Gastrocnemius medialis (tissue), 4 donors: Measurements from ENCODE around the gene SPATA2. TPM values are rescaled to one million over a fixed set of nuclear protein-coding genes. Genes with fewer than 3 reads are reported as not detected.

Source experiments
- ATAC-seq, 2 donors: fragments of 150-250 bp; one replicate each; pipeline ENCODE4 v1.9.1; 2016
- DNase-seq, 2 donors: peaks; one replicate each; pipeline ENCODE4 v3.0.0-alpha.2; 2019
- H3K27ac ChIP-seq, 4 donors: fragments of 200-600 bp; sonication (generic); 1 replicate in 1 of 4; 2 replicates in 3 of 4; pipeline ENCODE4 v1.5.1; 2016 to 2018; ENCODE audit warnings: mild to moderate bottlenecking in 2 of 4, moderate library complexity in 1 of 4
- H3K27me3 ChIP-seq, 3 donors: fragments of 200-600 bp; sonication (generic) in 2 of 3; 1 replicate in 1 of 3; 2 replicates in 2 of 3; pipeline versions ENCODE4 v1.5.1 to v1.6.0; 2016 to 2019; ENCODE audit warnings: mild to moderate bottlenecking in 1 of 3, moderate library complexity in 1 of 3
- H3K36me3 ChIP-seq, 2 donors: fragments of 200-600 bp; sonication (generic) in 1 of 2; one replicate each; pipeline ENCODE4 v1.5.1; 2017 to 2018
- H3K4me1 ChIP-seq, 2 donors: fragments of 200-600 bp; sonication (generic) in 1 of 2; one replicate each; pipeline ENCODE4 v1.5.1; 2016 to 2017; ENCODE audit warnings: mild to moderate bottlenecking in 2 of 2
- H3K4me3 ChIP-seq, 4 donors: fragments of 200-600 bp; sonication (generic) in 3 of 4; 1 replicate in 1 of 4; 2 replicates in 3 of 4; pipeline ENCODE4 v1.5.1; 2016 to 2019; ENCODE audit warnings: mild to moderate bottlenecking in 2 of 4
- H3K9me3 ChIP-seq, 3 donors: fragments of 200-600 bp; sonication (generic) in 2 of 3; 1 replicate in 1 of 3; 2 replicates in 2 of 3; pipeline ENCODE4 v1.5.1; 2016 to 2019
- CTCF ChIP-seq, 5 experiments: fragments of 450-650 bp in 3 of 5; fragments of 200-600 bp in 2 of 5; sonication (generic) in 2 of 5; IDR thresholded peaks in 4 of 5; conservative IDR thresholded peaks in 1 of 5; 1 replicate in 4 of 5; 2 replicates in 1 of 5; pipeline ENCODE4 v1.5.1; 2016 to 2019; ENCODE audit warnings: antibody characterized with exemption in 5 of 5, mild to moderate bottlenecking in 3 of 5, moderate library complexity in 3 of 5
- POLR2A ChIP-seq, 2 donors: fragments of 450-650 bp; IDR thresholded peaks; one replicate each; pipeline ENCODE4 v1.6.1; 2017; ENCODE audit warnings: antibody characterized with exemption in 2 of 2, mild to moderate bottlenecking in 2 of 2, moderate library complexity in 2 of 2
- in situ Hi-C, 4 donors: fragments of 200-750 bp; cut with MboI; loops; one replicate each; pipeline versions ENCODE4 v1.15.0 to v1.8.0; 2017; ENCODE audit warnings: low sequenced_read_pairs in 4 of 4
- intact Hi-C: fragments of 100-400 bp; cut with DNase I; formaldehyde crosslinking; loops from one replicate; pipeline ENCODE4 v1.15.1; 2023; ENCODE audit warnings: low total_unique reads
- total RNA-seq, 4 donors: library from RNA; depleted of rRNA; stranded (reverse); fragments of >200 nt; gene quantifications; one replicate each; pipeline versions ENCODE4 v1.1.0 to v1.2.3, GENCODE V29; 2016

SPATA2 gene
- total RNA-seq, 4 donors from 2014 or later = 7.7 to 10.7 (median 9.7) TPM

DNA sequence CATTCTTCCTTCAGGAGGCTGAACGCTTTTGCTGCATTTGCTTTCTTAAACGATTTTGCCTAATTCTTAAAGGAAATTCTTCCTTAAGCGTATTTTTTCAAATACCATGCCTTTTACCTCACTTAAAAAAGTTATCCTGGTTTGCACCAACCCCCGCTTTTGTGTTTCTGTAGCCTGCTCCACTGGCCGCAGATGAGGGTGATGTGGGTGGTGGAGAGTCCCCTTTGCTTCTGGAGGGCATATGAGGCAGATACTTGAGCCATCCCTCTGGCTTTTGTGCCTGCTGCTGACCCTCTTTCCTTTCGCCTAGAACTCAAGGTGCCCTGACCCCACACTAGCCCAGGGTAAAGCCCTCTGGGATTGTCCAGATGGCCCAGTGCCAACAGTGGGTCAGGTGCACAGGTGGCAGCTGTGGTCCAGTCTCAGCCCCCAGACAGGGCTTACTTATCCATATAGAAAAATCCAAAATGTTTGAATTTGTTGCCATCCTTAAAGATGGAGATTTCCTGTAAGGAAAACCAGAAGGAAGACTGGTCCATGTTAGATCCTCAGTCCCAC, 43.9 kb downstream of the SPATA2 start:
- Histone ChIP-seq H3K27ac (no peak overlapping the region), H3K4me3 (no peak overlapping the region), H3K9me3 (no peaks in the 10 kb centered on the region), H3K27me3 (no peaks in the 10 kb centered on the region), H3K36me3 (peaks cover 0 to 46% of the 10 kb centered on the region in 2 donors), H3K4me1 (peaks cover 7 to 8% of the 10 kb centered on the region in 2 donors)
- no peak for DNase-seq
- ATAC-seq = no peak
- in situ Hi-C loops (loop anchor here in 1 of 4 donors (25.0 kb wide), 1 partner anchor 534 kb away; no protein-coding TSS in a partner anchor), intact Hi-C loops (no loop called here)
- no peak for TF ChIP-seq POLR2A (IDR thresholded peaks at IDR 0.05)
- no peak for TF ChIP-seq CTCF (IDR thresholded peaks at IDR 0.05 in 4 of 5, conservative IDR thresholded peaks at IDR 0.05 in 1 of 5)

DNA sequence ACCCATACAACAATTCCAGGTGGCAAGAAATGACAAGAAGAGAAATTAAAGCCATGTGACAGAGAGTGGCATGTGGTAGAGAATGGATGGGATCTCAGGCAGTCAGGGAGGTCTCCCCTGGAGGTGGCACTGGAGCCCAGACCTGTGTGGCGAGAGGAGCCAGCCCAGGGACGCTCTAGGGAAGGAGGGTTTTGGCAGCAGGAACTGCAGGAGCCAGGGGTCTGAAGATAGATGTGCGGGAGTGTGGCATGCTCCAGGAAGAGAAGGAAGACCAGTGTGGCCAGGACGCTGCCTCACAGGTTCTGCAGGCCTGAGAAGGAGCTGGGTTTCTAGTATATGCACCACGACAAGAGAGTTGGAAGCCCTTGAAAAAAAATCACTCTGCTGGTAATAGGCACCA, 45.1 kb downstream of the SPATA2 start:
- Histone ChIP-seq H3K9me3 (no peaks in the 10 kb centered on the region), H3K36me3 (peaks cover 0 to 39% of the 10 kb centered on the region in 2 donors)
- no peak for TF ChIP-seq CTCF (IDR thresholded peaks at IDR 0.05 in 4 of 5, conservative IDR thresholded peaks at IDR 0.05 in 1 of 5)
- TF ChIP-seq POLR2A (IDR thresholded peaks at IDR 0.05) = no peak

DNA sequence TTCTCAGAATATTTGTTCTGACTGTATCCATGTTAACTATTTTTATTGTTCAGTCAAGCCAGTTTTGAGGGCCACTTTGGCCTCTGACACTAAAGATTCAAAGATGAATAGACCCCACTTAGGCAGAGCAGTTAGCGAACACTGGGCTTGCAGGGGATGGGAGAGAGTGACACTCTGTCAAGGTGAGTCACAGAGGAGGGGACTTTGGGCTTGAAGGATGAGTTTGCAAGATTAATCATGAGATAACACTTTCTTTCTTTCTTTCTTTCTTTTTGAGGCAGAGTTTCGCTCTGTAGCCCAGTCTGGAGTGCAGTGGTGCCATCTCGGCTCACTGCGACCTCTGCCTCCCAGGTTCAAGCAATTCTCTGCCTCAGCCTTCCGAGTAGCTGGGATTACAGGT, 46.4 kb downstream of the SPATA2 start:
- H3K27ac ChIP-seq = no peak overlapping the region
- no peak for TF ChIP-seq POLR2A (IDR thresholded peaks at IDR 0.05)
- no peak for TF ChIP-seq CTCF (IDR thresholded peaks at IDR 0.05 in 4 of 5, conservative IDR thresholded peaks at IDR 0.05 in 1 of 5)
- ATAC-seq (no peak), DNase-seq (no peak)
- peaks cover 0 to 42% of the 10 kb centered on the region in 2 donors for H3K36me3 ChIP-seq
- in situ Hi-C loops (loop anchor here in 1 of 4 donors (25.0 kb wide), 1 partner anchor 532 kb away; no protein-coding TSS in a partner anchor), intact Hi-C loops (no loop called here)
- no peaks in the 10 kb centered on the region for H3K9me3 ChIP-seq
- no peak overlapping the region for H3K4me3 ChIP-seq
- H3K4me1 ChIP-seq = peaks cover 7 to 8% of the 10 kb centered on the region in 2 donors
- H3K27me3 ChIP-seq = no peaks in the 10 kb centered on the region

More for the DNA sequence above, 45.1 kb downstream of the SPATA2 start:
- ATAC-seq = no peak
- in situ Hi-C loops (loop anchor here in 1 of 4 donors (25.0 kb wide), 1 partner anchor 533 kb away; no protein-coding TSS in a partner anchor), intact Hi-C loops (no loop called here)
- H3K4me1 ChIP-seq = peaks cover 7 to 8% of the 10 kb centered on the region in 2 donors
- no peak overlapping the region for H3K4me3 ChIP-seq
- H3K27ac ChIP-seq = no peak overlapping the region
- H3K27me3 ChIP-seq = no peaks in the 10 kb centered on the region
- no peak for DNase-seq

- Histone ChIP-seq H3K4me3 (no peak overlapping the region), H3K27me3 (no peaks in the 10 kb centered on the region), H3K36me3 (peaks cover 0 to 46% of the 10 kb centered on the region in 2 donors), H3K4me1 (peaks cover 7 to 8% of the 10 kb centered on the region in 2 donors), H3K9me3 (no peaks in the 10 kb centered on the region), H3K27ac (no peak overlapping the region)
- TF ChIP-seq CTCF (IDR thresholded peaks at IDR 0.05 in 4 of 5, conservative IDR thresholded peaks at IDR 0.05 in 1 of 5) (no peak), POLR2A (IDR thresholded peaks at IDR 0.05) (no peak)
- ATAC-seq (no peak), DNase-seq (no peak)
- intact Hi-C loops = no loop called here
- in situ Hi-C loops = loop anchor here in 1 of 4 donors (25.0 kb wide), 1 partner anchor 531 kb away; no protein-coding TSS in a partner anchor
These were observed 46.8 kb downstream of the SPATA2 start for GRCh38 chr20:49868538-49868937.
